Right lobe of liver (tissue), 4 donors: Measurements from ENCODE around the gene KSR2.

ENCODE experiments used
- CTCF ChIP-seq, 4 donors: fragments of 200-600 bp in 3 of 4; fragments of 450-650 bp in 1 of 4; IDR thresholded peaks; one replicate each; pipeline versions ENCODE4 v1.5.1 to v1.8.0; 2016 to 2022; ENCODE audit warnings: antibody characterized with exemption in 4 of 4, mild to moderate bottlenecking in 2 of 4
- POLR2A ChIP-seq: fragments of 450-650 bp; IDR thresholded peaks from one replicate; pipeline ENCODE4 v1.6.1; 2017; ENCODE audit warnings: antibody characterized with exemption, mild to moderate bottlenecking
- donor health status: DM: no; HTN: no; CAD: no.
- donor health status: DM: no; HTN: no; CAD: no.
- donor health status: DM: no; HTN: yes; CAD: no.

DNA sequence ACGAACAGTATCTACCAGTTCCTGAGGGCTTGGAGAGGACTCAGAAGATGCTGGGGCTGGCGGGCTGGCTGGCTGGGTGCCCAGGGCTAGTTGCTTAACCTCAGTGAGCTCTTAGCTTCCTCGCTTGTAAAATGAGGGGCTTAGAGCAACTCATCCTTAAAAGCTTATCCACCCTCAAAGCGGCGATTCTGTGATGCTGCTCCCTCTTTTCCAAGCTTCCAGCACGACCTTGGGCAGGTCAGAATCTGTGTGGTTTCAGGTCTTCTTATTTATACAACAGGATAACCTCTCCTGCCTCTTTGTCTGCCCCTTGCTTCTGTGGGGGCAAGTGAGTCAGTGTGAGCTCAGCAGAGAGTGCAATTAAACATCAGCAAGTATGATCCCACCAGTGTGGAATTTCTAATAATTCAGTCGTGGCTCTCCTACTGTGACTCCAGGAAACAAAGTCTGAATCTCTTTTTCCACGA, 281.8 kb downstream of the KSR2 start:
- no peak for TF ChIP-seq POLR2A
- no peak for TF ChIP-seq CTCF (IDR thresholded peaks at IDR 0.05)
